Measurements from ENCODE around the gene TOMT.
"Not testable (repeated sequence)": the region's sequence is repeated elsewhere in the genome, so short reads cannot be mapped to it uniquely, and the experiment has no call there.

The TOMT gene

DNA sequence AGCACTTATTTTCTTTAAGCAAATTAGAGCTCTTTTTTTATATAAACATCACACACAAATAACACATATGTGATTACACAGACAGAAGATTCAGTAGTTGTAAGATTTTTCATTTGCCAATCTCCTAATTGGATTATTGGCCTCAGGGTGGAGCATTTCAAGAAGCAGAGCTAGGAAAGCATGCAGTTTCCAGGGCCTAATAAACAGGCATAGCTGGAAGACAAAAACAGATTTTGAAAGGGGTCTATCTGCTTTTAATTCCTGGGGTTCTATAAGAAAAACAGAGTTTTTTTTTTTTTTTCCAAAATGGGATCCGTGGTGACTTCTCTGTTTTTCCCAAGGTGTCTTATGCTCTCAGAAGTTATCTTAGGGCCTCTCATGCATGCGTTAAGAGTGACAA is 22.2 kb downstream of the TOMT start:
- Histone ChIP-seq H3K4me3 (ENCODE audit: low read length) (no peak overlapping the region), H3K9me3 (ENCODE audit: insufficient read depth, low read depth, low read length) (peaks cover 43% of the 10 kb centered on the region), H3K27me3 (ENCODE audit: insufficient read depth, low read length) (peaks cover 15% of the 10 kb centered on the region), H3K36me3 (ENCODE audit: insufficient read depth, low read length) (no peaks in the 10 kb centered on the region), H3K9ac (ENCODE audit: low read depth, low read length) (no peak overlapping the region), H3K4me1 (ENCODE audit: insufficient read depth, low read length) (no peaks in the 10 kb centered on the region), H3K27ac (ENCODE audit: low read depth, low read length) (no peak overlapping the region)
- WGBS = 54% methylated on average over 2 of the region's 2 CpGs

DNA sequence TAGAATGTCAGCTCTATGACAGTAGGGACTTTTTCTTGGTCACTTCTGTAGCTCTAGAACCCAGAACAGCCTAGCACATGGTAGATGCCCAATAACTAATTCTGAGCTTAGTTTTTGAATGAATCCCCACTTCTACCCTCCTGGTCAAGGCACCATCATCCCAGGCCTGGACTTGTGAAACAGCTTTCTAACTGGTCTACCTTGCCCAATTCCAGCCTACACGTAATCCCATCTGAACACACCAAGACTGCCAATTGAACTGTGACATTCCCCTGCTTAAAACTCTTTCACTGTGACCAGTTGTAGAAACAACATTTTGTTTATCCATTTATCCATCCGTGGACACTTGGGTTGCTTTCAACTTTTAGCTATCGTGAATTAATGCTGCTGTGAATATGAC is 23.7 kb downstream of the TOMT start:
- Histone ChIP-seq H3K4me1 (ENCODE audit: insufficient read depth, low read length) (no peaks in the 10 kb centered on the region), H3K36me3 (ENCODE audit: insufficient read depth, low read length) (no peaks in the 10 kb centered on the region), H3K27ac (ENCODE audit: low read depth, low read length) (no peak overlapping the region), H3K4me3 (ENCODE audit: low read length) (no peak overlapping the region), H3K9ac (ENCODE audit: low read depth, low read length) (no peak overlapping the region), H3K27me3 (ENCODE audit: insufficient read depth, low read length) (peaks cover 22% of the 10 kb centered on the region), H3K9me3 (ENCODE audit: insufficient read depth, low read depth, low read length) (peaks cover 41% of the 10 kb centered on the region)
- 87% methylated on average over 3 of the region's 3 CpGs for WGBS

DNA sequence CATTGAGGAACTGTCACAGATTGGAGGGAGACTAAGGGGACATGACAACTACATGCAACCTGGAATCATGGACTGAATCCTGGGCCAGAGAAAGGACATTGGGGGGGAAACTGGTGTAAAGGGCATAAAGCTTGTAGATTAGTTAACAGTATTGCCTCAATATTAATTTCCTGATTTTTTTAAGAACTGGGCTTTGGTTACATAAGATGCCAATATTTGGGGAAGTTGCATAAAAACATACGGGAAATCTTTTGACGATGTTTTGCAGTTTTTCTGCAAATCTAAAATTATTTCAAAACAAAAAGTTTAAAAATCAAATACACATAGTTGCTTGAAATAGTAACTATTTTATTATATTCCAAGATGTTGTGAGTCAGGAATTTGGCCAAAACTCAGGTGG is 26.9 kb downstream of the TOMT start:
- WGBS = 90% methylated on average over 2 of the region's 2 CpGs
- no peaks in the 10 kb centered on the region for H3K4me1 ChIP-seq (ENCODE audit: insufficient read depth, low read length)
- H3K27me3 ChIP-seq (ENCODE audit: insufficient read depth, low read length) = peaks cover 22% of the 10 kb centered on the region
- H3K9ac ChIP-seq (ENCODE audit: low read depth, low read length) = no peak overlapping the region
- no peaks in the 10 kb centered on the region for H3K36me3 ChIP-seq (ENCODE audit: insufficient read depth, low read length)
- no peak overlapping the region for H3K4me3 ChIP-seq (ENCODE audit: low read length)
- H3K27ac ChIP-seq (ENCODE audit: low read depth, low read length) = no peak overlapping the region
- peaks cover 20% of the 10 kb centered on the region for H3K9me3 ChIP-seq (ENCODE audit: insufficient read depth, low read depth, low read length)

DNA sequence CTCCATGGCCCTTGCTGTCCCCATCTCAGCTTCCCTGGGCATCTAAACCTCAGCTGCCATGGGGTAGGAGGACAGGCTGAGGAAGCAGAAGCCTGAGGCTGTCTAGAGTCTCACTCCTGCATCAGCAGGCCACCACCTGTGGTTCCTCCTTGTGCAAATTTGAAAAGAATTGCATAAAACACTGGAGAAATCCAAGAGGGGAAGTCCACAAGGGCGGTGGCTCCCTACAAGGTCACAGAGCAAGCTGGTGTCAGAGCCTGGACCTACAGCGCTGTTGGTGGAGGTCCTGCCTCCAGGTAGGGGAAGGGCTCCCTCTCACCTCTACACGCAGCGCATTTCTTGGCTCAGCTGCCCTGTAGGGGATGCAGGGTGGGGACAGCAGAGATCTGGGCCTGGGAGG is 29.7 kb downstream of the TOMT start, which contains the start of gene FOLR3:
Gene FOLR3 (plus strand): TSS at position 253 of the 400 bp plus-strand sequence. CDS start 228 bp downstream, outside the sequence.
- H3K4me1 ChIP-seq (ENCODE audit: insufficient read depth, low read length); H3K36me3 ChIP-seq (ENCODE audit: insufficient read depth, low read length); H3K27ac ChIP-seq (ENCODE audit: low read depth, low read length); H3K9ac ChIP-seq (ENCODE audit: low read depth, low read length); H3K4me3 ChIP-seq (ENCODE audit: low read length); H3K9me3 ChIP-seq (ENCODE audit: insufficient read depth, low read depth, low read length): not testable (repeated sequence)
- 93% methylated on average over 4 of the region's 4 CpGs for WGBS
- peaks cover 22% of the 10 kb centered on the region for H3K27me3 ChIP-seq (ENCODE audit: insufficient read depth, low read length)

DNA sequence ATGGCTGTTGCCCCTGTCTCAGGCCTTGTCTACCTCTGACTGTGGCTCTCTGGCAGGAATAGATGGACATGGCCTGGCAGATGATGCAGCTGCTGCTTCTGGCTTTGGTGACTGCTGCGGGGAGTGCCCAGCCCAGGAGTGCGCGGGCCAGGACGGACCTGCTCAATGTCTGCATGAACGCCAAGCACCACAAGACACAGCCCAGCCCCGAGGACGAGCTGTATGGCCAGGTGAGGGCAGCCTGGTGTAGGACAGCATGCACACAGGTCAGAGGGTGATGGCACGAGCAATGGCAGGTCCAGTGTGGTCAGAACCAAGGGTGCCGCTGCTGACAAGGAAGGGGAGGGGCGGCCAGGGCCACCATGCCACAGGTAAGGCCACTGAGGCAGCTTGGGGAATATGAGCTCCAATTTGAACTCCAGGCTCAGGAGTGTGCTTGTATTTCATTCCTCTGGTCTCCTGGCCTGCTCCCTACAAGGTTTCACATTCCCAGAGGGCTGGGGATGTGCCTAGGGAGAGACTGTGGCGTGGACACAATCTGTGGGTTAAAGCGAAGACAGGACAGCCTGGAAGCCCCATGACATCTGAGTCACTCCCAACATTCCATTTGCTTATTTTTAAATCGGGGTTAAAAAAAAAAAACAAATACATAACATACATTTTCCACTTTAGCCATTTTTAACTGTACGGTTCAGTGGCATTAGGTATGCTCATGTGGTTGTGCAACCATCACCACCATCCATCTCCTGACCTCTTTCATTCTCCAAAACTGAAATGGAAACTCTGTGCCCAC is 30.4 kb downstream of the TOMT start:
- Histone ChIP-seq H3K27ac (ENCODE audit: low read depth, low read length) (no peak overlapping the region), H3K4me3 (ENCODE audit: low read length) (no peak overlapping the region)
- WGBS = 95% methylated on average over 14 of the region's 14 CpGs

DNA sequence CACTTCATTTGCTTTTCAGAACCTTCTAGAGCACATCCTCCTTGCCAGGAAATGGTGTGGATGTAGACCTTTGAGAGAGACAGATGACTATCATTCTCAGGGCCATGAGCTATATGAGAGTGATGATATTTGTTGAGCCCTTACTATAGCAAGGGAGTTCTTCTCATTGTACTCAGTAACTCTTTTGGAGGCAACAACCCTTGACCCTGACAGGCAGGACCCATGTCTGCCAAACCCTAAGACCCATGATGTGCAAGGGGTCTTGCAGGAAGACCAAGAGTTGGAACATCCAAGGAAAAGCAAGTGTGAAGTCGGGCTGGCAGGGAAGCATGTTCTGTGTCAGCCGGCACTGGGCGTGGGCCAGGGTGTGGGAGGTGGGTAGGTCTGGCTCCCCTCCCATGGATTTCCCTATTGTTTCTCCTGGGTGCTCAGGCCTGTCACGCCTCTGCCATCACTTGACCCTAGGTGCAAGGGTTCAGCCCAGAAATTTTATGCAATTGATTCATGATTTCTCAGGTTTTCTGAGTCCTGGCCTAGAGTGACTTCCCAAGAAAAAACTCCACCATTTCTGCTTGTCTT is 31.0 kb downstream of the TOMT start:
- H3K9me3 ChIP-seq (ENCODE audit: insufficient read depth, low read depth, low read length) = no peaks in the 10 kb centered on the region
- H3K4me1 ChIP-seq (ENCODE audit: insufficient read depth, low read length) = no peaks in the 10 kb centered on the region
- H3K4me3 ChIP-seq (ENCODE audit: low read length) = no peak overlapping the region
- H3K9ac ChIP-seq (ENCODE audit: low read depth, low read length) = no peak overlapping the region
- peaks cover 16% of the 10 kb centered on the region for H3K27me3 ChIP-seq (ENCODE audit: insufficient read depth, low read length)
- no peak overlapping the region for H3K27ac ChIP-seq (ENCODE audit: low read depth, low read length)
- 92% methylated on average over 4 of the region's 4 CpGs for WGBS
- H3K36me3 ChIP-seq (ENCODE audit: insufficient read depth, low read length) = no peaks in the 10 kb centered on the region

More for the DNA sequence above, 30.4 kb downstream of the TOMT start:
- Histone ChIP-seq H3K4me1 (ENCODE audit: insufficient read depth, low read length) (no peaks in the 10 kb centered on the region), H3K36me3 (ENCODE audit: insufficient read depth, low read length) (no peaks in the 10 kb centered on the region), H3K9me3 (ENCODE audit: insufficient read depth, low read depth, low read length) (no peaks in the 10 kb centered on the region), H3K27me3 (ENCODE audit: insufficient read depth, low read length) (peaks cover 22% of the 10 kb centered on the region), H3K9ac (ENCODE audit: low read depth, low read length) (no peak overlapping the region)

DNA sequence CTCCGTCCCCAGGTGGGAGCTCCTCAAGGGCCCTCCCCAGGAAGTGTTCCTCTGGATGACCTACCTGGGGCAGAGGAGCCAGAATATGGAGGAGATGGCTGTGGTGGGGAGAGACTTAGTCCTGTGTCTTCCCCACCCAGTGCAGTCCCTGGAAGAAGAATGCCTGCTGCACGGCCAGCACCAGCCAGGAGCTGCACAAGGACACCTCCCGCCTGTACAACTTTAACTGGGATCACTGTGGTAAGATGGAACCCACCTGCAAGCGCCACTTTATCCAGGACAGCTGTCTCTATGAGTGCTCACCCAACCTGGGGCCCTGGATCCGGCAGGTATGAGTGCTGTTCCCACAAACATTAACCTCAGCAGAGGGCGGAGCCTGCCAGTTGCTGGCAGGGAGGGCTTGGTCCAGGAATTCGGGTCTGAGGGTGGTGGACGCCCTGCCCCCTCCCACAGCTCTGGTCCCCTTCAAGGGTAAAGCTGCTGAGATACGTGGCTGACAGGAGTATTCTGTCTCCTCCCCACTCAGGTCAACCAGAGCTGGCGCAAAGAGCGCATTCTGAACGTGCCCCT is 33.2 kb downstream of the TOMT start:
- Histone ChIP-seq H3K27ac (ENCODE audit: low read depth, low read length) (no peak overlapping the region), H3K36me3 (ENCODE audit: insufficient read depth, low read length) (no peaks in the 10 kb centered on the region), H3K27me3 (ENCODE audit: insufficient read depth, low read length) (no peaks in the 10 kb centered on the region), H3K9ac (ENCODE audit: low read depth, low read length) (no peak overlapping the region), H3K4me1 (ENCODE audit: insufficient read depth, low read length) (no peaks in the 10 kb centered on the region), H3K9me3 (ENCODE audit: insufficient read depth, low read depth, low read length) (no peaks in the 10 kb centered on the region), H3K4me3 (ENCODE audit: low read length) (no peak overlapping the region)
- 90% methylated on average over 10 of the region's 12 CpGs for WGBS

DNA sequence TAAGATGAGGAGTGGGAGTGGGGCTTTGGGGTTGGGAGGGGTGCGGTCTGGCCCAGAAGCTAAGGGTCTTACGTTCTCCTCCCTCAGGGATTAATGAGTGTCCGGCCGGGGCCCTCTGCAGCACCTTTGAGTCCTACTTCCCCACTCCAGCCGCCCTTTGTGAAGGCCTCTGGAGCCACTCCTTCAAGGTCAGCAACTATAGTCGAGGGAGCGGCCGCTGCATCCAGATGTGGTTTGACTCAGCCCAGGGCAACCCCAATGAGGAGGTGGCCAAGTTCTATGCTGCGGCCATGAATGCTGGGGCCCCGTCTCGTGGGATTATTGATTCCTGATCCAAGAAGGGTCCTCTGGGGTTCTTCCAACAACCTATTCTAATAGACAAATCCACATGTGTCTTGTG is 33.8 kb downstream of the TOMT start:
- Histone ChIP-seq H3K36me3 (ENCODE audit: insufficient read depth, low read length) (no peaks in the 10 kb centered on the region), H3K27me3 (ENCODE audit: insufficient read depth, low read length) (no peaks in the 10 kb centered on the region), H3K4me3 (ENCODE audit: low read length) (no peak overlapping the region), H3K4me1 (ENCODE audit: insufficient read depth, low read length) (no peaks in the 10 kb centered on the region), H3K27ac (ENCODE audit: low read depth, low read length) (no peak overlapping the region), H3K9me3 (ENCODE audit: insufficient read depth, low read depth, low read length) (no peaks in the 10 kb centered on the region), H3K9ac (ENCODE audit: low read depth, low read length) (no peak overlapping the region)
- 95% methylated on average over 11 of the region's 11 CpGs for WGBS

DNA sequence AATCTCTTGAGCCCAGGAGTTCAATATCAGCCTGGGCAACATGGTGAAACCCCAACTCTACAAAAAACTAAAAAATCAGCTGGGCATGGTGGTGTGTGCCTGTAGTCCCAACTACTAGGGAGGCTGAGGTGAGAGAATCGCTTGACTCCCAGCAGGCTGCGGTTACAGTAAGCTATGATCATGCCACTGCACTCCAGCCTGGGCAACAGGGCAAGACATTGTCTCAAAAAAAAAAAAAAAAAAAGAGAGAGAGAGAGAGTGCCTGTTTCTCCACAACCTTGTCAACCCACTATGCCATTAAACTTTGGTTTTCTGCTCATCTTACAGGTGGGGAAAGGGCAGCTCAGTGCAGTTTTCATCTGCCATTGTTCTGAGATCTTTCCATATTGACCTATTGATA is 34.9 kb downstream of the TOMT start:
- no peak overlapping the region for H3K27ac ChIP-seq (ENCODE audit: low read depth, low read length)
- H3K9ac ChIP-seq (ENCODE audit: low read depth, low read length) = no peak overlapping the region
- no peaks in the 10 kb centered on the region for H3K9me3 ChIP-seq (ENCODE audit: insufficient read depth, low read depth, low read length)
- H3K36me3 ChIP-seq (ENCODE audit: insufficient read depth, low read length) = no peaks in the 10 kb centered on the region
- H3K4me1 ChIP-seq (ENCODE audit: insufficient read depth, low read length) = no peaks in the 10 kb centered on the region
- no peaks in the 10 kb centered on the region for H3K27me3 ChIP-seq (ENCODE audit: insufficient read depth, low read length)
- H3K4me3 ChIP-seq (ENCODE audit: low read length) = no peak overlapping the region
- WGBS = 88% methylated on average over 2 of the region's 2 CpGs

DNA sequence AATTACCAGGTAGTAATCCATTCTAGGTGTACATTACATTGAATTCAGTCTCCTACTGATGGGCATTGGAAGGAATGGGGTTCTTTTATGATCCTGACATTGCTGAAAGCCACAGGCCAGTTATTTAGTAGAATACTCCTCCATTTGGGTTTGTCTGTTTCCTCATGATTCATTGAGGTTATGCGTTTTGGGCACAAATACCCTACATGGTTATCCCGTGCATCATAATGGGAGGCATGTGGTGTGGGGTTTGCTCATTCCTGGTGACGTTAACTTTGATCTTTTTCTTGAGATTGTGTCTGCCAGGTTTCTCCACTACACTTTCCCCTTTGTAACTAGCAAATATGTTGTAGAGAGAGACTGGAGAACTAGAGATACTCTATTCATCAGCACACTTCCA is 35.3 kb downstream of the TOMT start:
- Histone ChIP-seq H3K27ac (ENCODE audit: low read depth, low read length) (no peak overlapping the region), H3K4me1 (ENCODE audit: insufficient read depth, low read length) (no peaks in the 10 kb centered on the region), H3K9me3 (ENCODE audit: insufficient read depth, low read depth, low read length) (no peaks in the 10 kb centered on the region), H3K36me3 (ENCODE audit: insufficient read depth, low read length) (no peaks in the 10 kb centered on the region), H3K4me3 (ENCODE audit: low read length) (no peak overlapping the region), H3K9ac (ENCODE audit: low read depth, low read length) (no peak overlapping the region), H3K27me3 (ENCODE audit: insufficient read depth, low read length) (no peaks in the 10 kb centered on the region)
- WGBS = 77% methylated on average over 2 of the region's 3 CpGs

DNA sequence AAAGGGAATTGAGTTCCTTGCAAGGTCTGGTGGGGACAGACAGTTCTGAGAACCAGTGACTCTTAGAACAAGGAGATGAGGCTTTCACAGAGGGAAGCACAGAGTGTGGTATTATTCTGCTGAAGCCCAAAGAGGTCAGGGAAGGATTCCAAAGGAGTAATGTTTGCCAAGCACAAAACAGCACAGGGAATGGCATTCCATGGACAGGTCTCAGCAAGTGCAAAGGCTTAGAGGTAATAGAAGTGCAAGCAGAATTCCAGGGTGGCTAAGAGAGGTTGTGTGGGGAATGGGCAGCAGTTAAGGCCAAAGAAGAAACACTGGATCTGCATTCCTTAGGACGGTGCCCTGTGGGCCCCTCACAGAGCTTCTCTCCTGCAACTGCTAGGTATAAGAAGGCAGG is 36.4 kb downstream of the TOMT start:
- H3K36me3 ChIP-seq (ENCODE audit: insufficient read depth, low read length); H3K9me3 ChIP-seq (ENCODE audit: insufficient read depth, low read depth, low read length); H3K9ac ChIP-seq (ENCODE audit: low read depth, low read length); H3K4me3 ChIP-seq (ENCODE audit: low read length); H3K4me1 ChIP-seq (ENCODE audit: insufficient read depth, low read length); H3K27ac ChIP-seq (ENCODE audit: low read depth, low read length); H3K27me3 ChIP-seq (ENCODE audit: insufficient read depth, low read length): not testable (repeated sequence)
- 56% methylated on average over 1 of the region's 1 CpG for WGBS

All from HUES64 (cell line).